G401.6 (cell line): ENCODE data around the gene SLC8A3.

Source experiments
- FAIRE-seq: peaks from 2 replicates; lab custom pipeline; 2012; peaks lifted over from hg19 to GRCh38; lab: Jason Lieb, UNC

The SLC8A3 gene

DNA sequence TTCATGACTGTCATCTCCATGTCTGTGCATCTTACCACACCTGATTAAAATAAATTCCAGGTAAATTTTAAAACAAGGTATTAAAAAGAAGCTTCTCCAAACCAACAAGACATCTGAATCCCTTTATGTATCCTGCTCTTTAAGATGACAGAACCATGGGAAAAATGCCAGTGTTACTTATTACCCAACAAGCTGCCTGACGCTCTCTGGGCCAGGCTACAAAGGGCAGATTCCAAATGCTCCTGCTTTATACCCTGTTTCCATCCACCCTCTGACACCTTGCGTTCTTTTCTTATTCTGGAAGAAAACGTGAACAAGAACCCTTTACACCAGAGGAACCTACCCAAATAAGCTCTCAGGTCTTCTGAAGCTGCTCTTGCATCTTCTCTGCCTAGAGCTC is 70.7 kb downstream of the SLC8A3 start:
- no peak for FAIRE-seq

DNA sequence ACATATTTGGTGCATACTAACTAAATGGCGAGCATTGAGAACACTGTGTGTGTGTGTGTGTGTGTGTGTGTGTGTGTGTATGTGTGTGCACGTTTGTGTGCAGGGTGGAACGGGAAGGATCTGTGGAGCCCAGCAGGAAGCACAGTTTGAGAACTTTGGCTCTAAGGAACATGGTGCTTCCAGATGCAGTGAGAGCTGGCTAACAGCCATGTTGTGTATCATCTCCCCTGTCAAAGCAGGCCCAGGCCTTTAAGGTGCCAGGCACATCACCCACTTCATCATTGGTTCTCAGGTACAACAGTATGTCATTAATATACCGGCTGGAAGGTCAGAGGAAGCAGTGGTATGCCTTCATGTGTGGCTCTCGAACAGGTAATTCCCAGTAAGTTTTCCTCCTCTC is 72.5 kb downstream of the SLC8A3 start:
- FAIRE-seq, result no peak

DNA sequence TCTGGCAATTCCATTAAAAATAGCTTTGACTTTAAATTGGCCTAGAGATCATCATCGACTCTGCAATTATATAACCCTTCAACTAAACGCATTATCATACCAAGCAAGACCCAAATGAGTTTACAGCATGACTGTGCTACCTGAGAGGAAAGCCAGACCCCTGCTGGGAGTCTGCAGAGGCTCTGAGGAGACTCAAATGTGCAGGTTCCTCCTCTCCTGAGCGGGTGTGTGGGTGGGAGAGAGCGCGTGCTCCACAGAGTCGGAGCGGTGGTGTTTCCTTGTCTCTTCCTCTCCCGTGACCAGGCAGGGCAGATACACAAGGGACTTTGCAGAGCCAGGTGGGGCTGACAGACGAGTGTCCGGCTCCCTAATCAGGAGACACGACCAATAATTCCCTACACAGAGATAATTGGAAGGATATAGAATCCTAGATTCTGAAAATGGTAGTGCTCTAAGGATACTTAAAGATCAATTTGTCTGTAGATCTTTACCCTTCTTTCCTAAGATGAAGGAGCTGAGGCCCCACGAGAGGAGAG is 74.1 kb downstream of the SLC8A3 start:
- FAIRE-seq, result no peak

DNA sequence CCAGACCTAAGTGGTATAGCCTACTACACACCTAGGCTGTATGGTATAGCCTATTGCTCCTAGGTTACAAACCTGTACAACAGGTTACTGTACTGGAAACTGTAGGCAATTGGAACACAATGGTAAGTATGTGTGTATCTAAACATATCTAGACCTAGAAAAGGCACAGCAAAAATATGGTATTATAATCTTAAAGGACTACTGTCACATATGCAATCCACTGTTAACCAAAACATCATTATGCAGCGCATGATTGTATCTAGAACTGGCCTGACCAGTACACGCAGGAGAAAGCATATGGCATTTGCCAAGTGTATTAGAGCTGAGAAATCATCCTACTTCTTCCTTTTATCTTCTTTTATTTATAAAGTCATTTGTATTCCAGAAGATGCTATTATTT is 75.5 kb downstream of the SLC8A3 start:
- no peak for FAIRE-seq

DNA sequence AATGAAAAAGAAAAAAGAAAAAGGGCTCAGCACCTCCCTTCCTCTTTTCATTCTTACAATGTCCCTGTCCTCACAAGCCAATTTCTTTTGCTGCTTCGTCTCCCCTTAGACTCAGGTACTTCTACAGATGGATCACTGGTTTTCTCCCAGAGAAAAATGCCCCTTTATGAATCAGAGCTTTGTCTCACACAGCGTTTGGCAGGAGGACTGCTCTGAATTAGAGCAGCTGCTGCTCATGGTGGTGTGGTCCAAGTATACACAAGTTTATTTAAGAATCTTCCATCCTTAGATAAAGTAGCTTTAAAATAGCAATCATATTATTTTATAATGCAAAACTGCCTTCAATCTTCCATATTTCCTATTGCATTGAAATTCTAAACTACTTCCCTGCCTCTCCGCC is 80.3 kb downstream of the SLC8A3 start:
- FAIRE-seq, result no peak

DNA sequence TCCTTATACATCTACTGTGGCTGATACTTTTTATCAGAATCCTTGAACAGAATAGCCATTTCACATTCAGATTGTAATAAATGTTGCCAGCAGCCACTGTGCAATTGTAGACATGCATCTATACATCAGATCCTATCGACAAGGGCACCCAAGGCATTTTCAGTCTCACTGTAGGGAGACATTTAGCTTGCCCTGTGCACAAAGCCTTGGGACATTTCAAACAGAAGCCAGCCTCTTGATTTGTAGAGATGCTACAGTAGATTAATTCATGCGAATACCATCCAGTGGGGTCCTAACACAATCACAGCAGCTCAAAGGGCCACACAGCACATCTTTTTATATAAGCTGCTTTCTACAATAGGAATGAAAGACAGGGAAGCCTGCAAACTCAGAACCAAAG is 81.4 kb downstream of the SLC8A3 start:
- FAIRE-seq, result no peak

DNA sequence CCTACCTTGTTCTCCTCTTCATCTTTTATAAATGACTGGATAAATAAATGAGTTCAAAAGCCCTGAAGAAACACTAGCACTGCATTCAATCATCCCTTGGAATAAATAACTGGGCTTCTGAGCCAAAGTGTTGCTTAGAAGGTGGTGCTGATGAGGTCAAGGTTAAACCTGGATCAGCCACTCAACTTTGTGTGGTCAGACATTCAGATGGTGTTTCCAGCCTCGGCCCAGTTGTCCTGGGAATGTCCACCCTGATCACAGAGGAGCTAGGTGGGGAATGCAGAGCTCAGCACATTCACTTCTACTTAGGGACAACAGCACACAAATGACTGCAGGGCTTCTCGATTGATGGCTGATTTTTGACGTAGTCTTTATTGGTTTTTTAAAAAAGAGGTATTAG is 88.7 kb downstream of the SLC8A3 start:
- no peak for FAIRE-seq

DNA sequence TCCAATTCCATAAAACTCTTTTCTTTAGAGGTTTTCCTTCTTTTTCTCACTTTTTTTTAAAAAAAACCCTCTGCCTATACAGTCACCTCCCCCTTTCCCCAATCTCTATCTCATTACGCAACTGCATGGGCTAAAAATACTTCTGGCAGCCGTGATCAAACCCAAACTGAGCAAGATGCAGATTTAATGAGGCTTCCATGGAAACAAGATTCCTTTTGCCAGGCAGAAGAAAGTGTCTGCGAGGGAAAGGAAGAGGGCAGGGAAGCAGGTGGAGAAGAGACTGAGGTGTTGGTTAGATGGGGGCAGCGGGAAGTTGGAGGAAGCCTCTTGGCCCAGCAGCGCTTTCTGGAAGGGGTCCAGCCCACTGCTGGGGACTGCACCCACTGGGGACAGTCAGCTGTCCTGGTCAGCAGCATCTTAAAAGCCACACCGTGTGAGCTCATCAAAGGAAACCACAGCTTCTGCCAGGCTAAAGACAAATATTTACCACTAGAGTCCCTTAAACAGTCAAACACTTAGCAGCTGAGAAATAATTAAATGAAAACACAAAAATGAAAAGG is 90.4 kb downstream of the SLC8A3 start:
- FAIRE-seq, result no peak

DNA sequence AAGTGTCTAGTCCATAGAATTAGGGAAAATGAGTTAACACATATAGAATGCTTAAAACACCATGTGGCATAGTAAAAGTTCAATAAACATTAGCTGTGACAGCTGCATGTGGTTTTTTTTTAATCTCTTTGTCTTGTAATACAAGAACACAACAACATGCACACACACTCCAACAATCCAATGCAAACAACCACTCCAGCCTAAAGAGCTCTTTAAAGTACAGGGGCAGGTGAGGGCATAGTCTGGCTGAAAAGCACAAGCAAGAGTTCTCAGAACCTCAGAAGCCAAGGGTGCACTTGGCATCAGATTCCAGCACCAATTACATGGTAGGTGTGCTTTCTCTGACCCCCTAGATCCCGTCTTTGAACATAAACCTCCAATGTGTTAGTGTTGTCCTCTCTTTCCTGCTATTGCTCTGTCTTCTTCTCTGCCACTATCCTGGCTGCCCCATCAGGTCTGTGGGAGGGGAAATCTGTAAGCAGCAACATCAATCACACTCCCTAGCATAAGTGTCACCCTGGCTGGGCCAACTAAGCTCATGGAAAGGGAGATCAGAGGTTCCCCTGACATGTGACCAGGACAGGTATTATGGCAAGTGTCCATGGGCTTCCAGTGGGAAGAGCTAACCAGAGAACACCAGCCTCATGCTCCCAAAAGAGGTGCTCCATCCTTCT is 91.0 kb downstream of the SLC8A3 start:
- no peak for FAIRE-seq

DNA sequence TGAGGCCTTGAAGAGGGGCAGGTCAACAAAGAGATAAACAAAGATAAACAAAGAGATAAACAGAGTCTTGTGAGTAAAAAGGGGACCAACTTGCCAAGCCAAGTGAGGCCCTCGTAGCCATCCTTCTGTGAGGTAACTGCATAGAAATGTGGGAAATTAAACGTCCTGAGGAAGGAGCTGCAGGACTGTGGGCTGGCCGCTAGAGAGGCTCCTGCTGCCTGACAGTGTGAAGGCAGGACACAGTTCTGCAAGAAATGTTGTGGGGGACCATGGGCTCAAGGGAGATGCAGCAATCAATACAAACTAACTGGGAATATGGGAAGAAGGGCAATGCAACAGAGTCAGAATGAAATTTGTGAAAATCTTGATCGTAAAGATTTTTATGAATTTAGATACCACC is 91.9 kb downstream of the SLC8A3 start:
- FAIRE-seq, result no peak

DNA sequence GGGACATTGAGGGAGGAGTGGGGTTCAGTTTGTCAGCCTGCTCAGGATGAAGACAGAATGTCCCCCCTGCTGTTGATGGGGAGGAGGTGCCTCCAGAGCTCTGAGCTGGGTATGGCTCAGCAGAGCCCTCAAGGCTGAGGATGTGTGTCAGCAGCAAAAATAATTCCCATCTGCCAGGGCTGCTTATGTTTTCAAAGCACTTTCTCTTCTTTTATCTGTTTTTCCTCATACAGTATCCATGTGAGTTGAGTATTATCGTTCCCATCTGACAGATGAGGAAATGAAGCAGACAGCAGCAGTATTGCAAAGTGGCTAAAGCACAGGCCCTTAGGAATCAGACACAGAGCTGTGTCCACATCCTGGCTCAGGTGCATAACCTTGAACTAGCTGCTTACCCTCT is 94.1 kb downstream of the SLC8A3 start:
- FAIRE-seq, result no peak

DNA sequence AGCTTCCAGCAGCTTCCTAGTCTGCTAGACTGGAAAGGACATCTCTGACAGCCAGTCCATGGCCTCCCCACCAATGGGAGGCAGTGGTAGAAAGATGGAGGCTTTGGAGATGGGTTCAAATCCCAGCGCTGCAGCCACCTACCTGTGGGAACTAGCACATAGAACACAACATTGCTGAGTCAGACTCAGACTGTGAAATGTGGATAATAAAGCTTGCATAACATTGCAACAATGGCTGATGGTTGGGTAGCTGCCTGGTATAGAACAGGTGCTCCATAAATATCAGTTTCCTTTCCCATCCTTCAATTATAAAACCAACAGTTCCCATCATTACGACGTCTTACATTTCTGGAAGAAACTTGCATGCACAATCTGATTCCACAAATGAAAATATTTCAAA is 94.6 kb downstream of the SLC8A3 start:
- FAIRE-seq, result no peak

DNA sequence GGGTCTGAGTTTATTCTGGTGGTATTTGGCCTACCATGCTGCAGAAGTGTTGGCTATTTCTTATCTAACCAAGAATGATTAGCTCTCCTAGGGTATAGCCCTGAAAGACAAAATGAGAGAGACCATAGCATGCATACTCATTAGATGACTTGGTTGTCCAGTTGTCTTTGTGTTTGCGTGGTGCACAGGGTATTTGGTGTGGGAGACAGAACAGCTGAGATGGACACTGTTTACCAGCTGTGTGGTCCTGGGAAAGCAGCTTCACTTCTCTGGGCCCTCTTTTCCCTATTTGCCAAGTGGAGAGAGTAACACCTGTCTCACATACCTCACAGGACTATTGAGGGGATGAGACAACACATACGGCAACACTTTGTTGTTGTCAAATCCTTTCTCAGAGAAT is 95.6 kb downstream of the SLC8A3 start:
- FAIRE-seq, result no peak

DNA sequence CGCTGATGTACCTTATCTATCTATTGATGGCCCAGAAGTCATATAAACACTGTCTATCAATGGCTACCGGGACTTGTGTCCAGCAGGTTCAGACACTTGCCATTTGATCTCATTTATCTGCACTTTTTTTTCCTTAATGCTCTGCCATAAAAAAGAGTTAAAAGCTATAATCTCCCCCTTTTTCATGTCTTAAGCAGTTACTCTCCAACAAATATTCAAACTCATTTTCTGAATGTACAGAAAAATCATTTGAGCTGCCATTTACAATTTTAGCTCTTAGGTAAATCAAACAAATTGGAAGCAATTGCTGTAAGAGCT is 101.4 kb downstream of the SLC8A3 start:
- FAIRE-seq, result no peak

DNA sequence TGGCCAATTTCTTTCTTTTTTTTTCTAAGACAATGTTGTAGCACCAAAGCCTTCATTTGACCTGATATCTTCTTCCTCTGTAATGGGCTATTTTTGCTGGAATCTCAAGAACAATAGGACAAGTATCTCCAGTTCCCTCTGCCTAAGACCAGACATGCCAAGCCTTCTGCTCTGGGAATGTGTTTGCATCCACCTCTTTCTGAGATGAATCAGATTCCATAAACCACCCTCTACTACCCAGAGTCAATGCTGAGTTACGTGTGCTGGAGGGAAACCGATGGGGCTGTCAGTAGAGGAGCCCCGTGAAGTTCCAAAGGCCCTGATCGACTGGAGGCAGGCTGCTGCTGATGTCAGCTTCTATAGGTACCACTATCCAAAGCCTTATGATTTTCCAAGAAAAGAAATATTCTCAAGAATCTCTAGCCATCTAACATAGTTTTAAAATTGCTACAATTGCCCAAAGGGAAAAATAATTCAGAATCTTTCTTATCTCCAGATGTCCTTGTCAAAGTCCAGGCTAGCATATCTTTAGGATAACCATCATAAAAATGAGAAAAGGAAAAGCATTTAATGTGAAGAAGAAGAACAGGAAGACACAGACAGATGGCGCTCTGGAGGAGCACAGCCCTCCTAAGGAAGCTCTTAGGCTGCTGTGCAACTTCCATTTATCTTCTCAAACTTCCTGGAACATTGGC is 101.9 kb downstream of the SLC8A3 start:
- no peak for FAIRE-seq

DNA sequence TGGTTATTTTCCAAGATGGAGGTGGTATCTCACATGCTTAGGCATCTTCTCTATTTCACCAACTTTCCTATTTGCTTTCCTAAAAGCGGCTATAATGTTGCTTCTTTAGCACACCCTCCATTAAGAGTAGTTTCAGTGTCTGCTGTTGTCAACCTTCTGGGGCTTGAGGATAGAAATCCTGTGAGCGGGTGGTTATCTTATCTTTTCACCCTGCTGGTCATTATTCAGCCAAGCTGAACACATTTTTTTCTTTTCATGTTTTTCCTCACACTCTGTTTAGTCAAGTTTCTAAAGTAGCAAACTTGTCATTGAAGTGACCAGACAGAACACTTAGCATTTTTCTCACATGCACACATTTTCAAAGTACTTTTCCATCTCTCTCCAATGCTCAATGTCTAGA is 104.5 kb downstream of the SLC8A3 start:
- no peak for FAIRE-seq

DNA sequence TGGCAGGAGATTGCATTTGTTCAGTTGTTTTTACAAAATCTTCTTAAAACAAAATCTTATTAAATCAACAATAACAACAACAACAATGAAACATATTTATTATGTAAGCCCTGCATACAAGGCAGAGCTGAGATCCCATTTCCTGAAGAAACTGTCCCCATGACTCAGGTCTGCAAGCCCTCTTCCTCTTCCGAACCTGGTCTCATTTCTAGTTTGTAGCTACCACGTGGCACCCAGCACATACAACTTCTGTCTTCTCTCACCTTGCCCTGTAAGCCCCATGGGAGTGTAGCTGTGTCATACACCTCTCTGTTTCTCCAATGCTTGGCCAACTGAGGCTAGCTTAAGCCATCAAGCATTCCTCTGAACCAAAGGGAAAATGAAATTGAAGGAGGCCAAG is 106.4 kb downstream of the SLC8A3 start:
- no peak for FAIRE-seq

DNA sequence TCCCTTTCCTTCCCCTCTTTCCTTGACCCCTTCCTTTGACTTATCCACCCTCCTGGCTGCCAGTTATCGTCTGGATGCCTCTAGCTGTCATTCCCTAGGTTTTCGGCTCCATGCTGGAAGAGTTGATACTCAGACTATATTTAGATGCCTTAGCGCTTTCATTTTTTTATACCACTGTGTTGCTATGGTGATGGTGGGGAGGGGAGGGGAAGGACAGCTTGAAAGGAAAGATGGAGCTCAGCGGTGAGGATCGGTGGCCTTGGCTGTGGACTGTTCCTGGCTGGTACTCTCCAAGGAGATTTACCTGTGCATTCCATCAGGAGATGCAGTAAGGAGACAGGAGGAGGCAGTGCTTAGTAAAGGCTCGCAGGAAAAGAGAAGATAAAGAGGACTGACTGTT is 108.7 kb downstream of the SLC8A3 start:
- no peak for FAIRE-seq

DNA sequence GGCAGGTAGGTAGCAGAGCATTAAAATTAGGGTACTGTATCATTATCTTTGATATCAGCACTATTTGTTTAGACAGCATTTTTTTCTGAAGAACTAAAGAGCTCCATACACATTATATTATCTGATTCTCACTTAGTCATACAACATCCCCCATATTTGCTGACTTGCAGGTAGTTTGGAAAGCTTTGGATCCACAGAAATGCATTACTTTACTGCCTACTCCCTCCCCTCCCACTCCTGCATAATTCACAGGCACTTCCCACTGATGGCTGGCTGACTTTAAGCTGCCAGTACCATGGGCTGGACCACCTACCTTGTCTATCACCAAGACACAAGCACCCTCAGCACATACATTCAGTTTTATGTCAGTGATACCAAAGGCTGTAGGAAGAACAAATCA is 110.4 kb downstream of the SLC8A3 start:
- FAIRE-seq, result no peak

DNA sequence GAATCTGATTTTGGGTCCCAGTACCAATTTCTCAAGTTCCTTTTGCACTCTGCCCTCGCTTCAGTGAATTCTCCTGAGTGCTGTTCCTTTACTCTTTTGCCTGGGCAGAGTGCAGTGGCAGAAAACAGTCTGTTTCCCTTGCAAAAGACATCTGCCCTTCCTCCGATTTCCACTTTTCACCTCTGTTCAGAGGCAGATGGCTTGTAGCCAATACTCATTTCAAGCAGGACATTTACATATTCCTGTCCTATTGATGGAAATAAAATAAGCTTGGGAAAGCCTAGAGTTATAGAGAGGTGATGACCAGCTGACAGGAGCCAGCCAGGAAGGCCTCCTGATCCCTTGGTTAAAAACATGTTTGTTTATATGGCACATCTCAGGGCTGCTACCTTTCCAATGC is 111.0 kb downstream of the SLC8A3 start:
- FAIRE-seq, result no peak

DNA sequence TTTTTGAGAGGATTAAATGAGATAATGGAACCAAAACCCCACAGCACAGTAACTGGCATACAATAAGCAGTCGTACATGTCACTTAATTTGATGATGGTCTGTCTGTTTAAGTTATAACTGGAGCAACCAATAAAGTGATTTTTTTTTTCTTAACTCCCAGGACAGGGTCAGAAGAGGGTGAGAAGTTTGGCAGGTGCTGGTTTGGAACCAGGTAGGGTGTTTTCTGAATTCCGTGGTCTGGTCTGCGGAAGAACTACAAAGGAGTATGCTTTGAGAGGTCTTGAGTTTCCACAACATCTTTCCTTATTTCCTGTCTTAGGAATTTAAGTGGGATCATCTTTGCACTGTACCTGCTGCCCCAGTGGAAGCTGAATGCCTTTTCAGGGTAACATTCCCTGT is 111.7 kb downstream of the SLC8A3 start:
- FAIRE-seq, result no peak

DNA sequence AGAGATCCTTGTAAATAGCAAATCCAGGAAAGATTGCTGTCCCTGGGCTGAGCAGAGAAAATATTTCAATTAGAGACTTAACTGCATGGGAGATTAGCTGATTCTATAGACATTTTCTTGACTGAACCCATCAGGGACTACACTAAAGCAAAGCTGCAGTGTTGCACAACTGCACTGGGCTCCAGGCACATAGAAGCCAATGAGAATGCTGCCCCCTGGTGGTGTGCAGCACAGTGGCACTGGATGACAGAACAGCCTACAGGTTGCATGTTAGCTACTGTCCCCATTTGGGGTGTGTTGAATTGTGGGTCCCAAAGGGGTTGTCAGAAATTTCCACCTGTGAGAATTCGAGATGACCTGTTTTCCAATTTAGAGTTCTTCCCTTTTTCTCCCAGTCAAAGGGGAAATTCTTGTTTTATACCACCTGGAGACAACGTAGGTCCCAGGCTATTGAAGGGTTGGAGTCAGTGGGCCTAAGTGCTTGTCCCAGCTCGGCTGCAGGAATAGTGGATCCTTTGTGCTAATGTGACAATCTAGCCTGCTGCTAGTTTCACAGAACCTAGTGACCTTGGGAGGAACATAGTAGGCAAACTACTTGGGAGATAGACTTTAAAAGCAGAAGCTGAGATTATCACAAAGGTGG is 114.7 kb downstream of the SLC8A3 start:
- no peak for FAIRE-seq

DNA sequence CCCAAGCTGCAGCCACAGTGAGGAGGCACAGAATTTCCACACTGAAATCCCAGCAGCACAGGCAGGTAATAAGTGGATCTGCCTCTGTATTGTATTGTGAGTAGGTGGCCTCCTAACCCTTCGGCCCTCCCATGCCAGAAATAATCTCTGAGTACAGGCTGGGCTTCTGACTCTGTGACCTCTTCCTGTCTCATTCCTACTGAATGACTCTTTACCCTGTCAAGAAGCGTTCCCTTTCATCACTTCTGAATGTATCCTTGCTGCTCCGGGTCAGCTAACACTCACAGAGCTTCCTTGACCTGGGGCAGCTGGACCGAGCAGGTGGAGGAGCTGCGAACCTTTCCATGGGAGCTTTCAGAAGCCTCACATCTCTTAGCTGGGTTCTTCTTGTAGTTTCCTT is 119.6 kb downstream of the SLC8A3 start:
- FAIRE-seq, result no peak

DNA sequence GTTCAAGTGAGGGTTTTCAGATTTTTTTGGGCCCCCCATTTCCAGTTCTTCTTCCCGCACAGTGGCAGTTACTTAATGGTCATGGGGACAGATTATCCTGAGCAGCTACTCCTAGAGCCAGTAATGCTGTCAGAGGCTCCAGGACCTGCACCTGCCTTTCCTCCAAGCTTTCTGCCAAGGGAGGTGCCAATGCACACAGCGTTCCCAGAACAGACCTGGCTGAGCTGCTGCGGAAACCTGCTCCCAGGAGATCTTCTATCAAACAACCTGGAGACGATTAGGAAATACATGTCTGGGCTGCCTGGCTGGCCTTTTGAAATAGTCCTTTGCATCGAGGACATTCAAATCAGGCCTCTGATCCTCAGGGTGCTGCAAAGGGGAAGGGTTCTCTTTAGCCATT is 120.9 kb downstream of the SLC8A3 start:
- FAIRE-seq, result no peak
